ENCODE measurements around the gene BTF3.

DNA sequence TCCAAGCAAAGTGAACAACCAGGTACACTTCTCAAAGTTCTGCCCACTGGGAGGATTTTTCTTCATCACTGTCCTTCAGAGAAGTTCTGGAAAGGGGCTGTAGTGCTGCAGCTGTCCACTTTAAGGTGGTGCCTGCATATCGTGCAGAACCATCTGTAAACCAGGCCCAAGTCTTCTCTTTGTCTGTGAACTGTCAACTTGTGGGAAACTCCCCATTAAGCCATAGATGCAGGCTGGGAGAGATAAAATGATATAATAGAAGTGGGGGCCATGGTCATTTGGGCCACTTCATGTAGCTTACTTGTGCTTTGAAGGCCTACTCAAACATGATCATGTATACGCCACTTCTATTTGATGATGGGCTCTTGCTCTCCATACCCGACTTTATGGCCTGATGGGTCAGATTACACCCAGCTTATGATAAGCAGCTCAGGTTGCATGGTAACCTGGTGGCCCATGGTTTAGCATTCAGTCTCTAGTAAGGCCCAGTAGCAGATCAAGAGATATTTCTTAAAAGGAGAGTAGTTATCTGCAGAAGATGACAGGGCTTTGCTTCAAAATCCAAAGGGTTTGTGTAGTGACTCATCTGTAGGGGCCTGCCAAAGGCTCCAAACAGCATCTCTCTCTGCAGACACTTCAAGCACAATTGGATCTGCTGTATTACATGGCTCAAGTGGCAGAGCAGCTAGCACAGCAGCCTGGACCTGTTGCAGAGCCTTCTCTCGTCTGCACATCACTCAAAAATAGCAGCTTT is 15.7 kb upstream of the BTF3 start:
- TF ChIP-seq, protein P1, sequence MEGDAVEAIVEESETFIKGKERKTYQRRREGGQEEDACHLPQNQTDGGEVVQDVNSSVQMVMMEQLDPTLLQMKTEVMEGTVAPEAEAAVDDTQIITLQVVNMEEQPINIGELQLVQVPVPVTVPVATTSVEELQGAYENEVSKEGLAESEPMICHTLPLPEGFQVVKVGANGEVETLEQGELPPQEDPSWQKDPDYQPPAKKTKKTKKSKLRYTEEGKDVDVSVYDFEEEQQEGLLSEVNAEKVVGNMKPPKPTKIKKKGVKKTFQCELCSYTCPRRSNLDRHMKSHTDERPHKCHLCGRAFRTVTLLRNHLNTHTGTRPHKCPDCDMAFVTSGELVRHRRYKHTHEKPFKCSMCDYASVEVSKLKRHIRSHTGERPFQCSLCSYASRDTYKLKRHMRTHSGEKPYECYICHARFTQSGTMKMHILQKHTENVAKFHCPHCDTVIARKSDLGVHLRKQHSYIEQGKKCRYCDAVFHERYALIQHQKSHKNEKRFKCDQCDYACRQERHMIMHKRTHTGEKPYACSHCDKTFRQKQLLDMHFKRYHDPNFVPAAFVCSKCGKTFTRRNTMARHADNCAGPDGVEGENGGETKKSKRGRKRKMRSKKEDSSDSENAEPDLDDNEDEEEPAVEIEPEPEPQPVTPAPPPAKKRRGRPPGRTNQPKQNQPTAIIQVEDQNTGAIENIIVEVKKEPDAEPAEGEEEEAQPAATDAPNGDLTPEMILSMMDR (IDR thresholded peaks at IDR 0.05; ENCODE audit: low read length), result no peak
- TF ChIP-seq EZH2 (IDR thresholded peaks at IDR 0.05; ENCODE audit: borderline replicate concordance, low read length), result no peak

Measured in OCI-LY1 (cell line).